ENCODE results near the gene MSRB1.
"Not testable (repeated sequence)": the region's sequence is repeated elsewhere in the genome, so short reads cannot be mapped to it uniquely, and the experiment has no call there.

GRCh38 chr16:1962161-1963153 is 19.5 kb upstream of the MSRB1 start:
- TF ChIP-seq CTCF (IDR thresholded peaks at IDR 0.05; ENCODE audit: low read depth, low read length, missing input control), result not testable (repeated sequence)
- TF ChIP-seq, protein P1, sequence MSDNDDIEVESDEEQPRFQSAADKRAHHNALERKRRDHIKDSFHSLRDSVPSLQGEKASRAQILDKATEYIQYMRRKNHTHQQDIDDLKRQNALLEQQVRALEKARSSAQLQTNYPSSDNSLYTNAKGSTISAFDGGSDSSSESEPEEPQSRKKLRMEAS (IDR thresholded peaks at IDR 0.05), result not testable (repeated sequence)
